B cell (primary cell): ENCODE measurements around the gene DOCK6. TPM values are rescaled to one million over a fixed set of nuclear protein-coding genes. Genes with fewer than 3 reads are reported as not detected.

Experiments used
- ATAC-seq: fragments of 200-7000 bp; cut with Tn5 transposase; one replicate; pipeline ENCODE4 v1.10.0; 2021; ENCODE audit warnings: low read depth, mild to moderate bottlenecking, moderate number of reproducible peaks, moderate library complexity
- CTCF ChIA-PET: fragments of 350-600 bp; sonication (Branson Sonifier 250); formaldehyde crosslinking; loops from one replicate; lab custom pipeline; 2021; ENCODE audit warnings: antibody characterized with exemption, inconsistent platforms; lab: Charles Lee
- POLR2A ChIA-PET: fragments of 350-600 bp; sonication (Branson Sonifier 250); formaldehyde crosslinking; loops from one replicate; lab custom pipeline; 2021; ENCODE audit warnings: antibody characterized with exemption; lab: Charles Lee
- DNase-seq: peaks from one replicate; pipeline ENCODE4 v3.0.0; 2013
- H2AFZ ChIP-seq: 2 replicates; pipeline ENCODE4 v1.6.1; 2012; ENCODE audit warnings: mild to moderate bottlenecking, low read depth, low read length; ENCODE audit not compliant: insufficient read depth, poor library complexity, severe bottlenecking
- H3K27ac ChIP-seq, 2 donors: 1 replicate in 1 of 2; 2 replicates in 1 of 2; pipeline ENCODE4 v1.5.1; 2012 to 2013; ENCODE audit warnings: low read length in 2 of 2, mild to moderate bottlenecking in 2 of 2, moderate library complexity in 1 of 2
- H3K27me3 ChIP-seq, 4 experiments: fragments of 200-600 bp in 1 of 4; sonication (generic) in 1 of 4; replicated peaks in 1 of 4; 1 replicate in 2 of 4; 2 replicates in 2 of 4; pipeline versions ENCODE4 v1.6.1 to v1.7.0; 2013 to 2016; ENCODE audit warnings: low read length in 3 of 4, mild to moderate bottlenecking in 2 of 4, mixed read lengths in 1 of 4, moderate library complexity in 1 of 4; ENCODE audit not compliant: insufficient read depth in 4 of 4, control insufficient read depth in 3 of 4; ENCODE audit errors: control extremely low read depth in 1 of 4
- H3K36me3 ChIP-seq, 2 experiments: replicated peaks in 1 of 2; 1 replicate in 1 of 2; 2 replicates in 1 of 2; pipeline versions ENCODE4 v1.6.1 to v1.7.1; 2013; ENCODE audit warnings: low read length in 1 of 2; ENCODE audit not compliant: insufficient read depth in 2 of 2, control insufficient read depth in 1 of 2; ENCODE audit errors: control extremely low read depth in 1 of 2, extremely low read depth in 1 of 2
- H3K4me1 ChIP-seq, 2 donors: fragments of 200-600 bp in 1 of 2; sonication (generic) in 1 of 2; 1 replicate in 1 of 2; 2 replicates in 1 of 2; pipeline versions ENCODE4 v1.5.1 to v1.6.1; 2013 to 2017; ENCODE audit warnings: low read length in 2 of 2; ENCODE audit not compliant: control insufficient read depth in 2 of 2, insufficient read depth in 2 of 2
- H3K4me2 ChIP-seq: replicated peaks from 2 replicates; pipeline ENCODE3; 2012; ENCODE audit warnings: mild to moderate bottlenecking, low read depth, low read length; ENCODE audit not compliant: poor library complexity, severe bottlenecking
- H3K4me3 ChIP-seq, 5 experiments: fragments of 200-600 bp in 1 of 5; sonication (generic) in 1 of 5; 1 replicate in 3 of 5; 2 replicates in 2 of 5; pipeline versions ENCODE4 v1.5.1 to v1.7.0; 2011 to 2016; ENCODE audit warnings: low read length in 4 of 5, mild to moderate bottlenecking in 4 of 5, low read depth in 2 of 5, control low read depth in 1 of 5, moderate library complexity in 1 of 5; ENCODE audit not compliant: insufficient read depth in 1 of 5; ENCODE audit errors: control extremely low read depth in 1 of 5, extremely low read depth in 1 of 5
- H3K79me2 ChIP-seq: fragments of 200-600 bp; sonication (generic); one replicate; pipeline ENCODE4 v1.6.0; 2016; ENCODE audit warnings: low read length; ENCODE audit not compliant: control insufficient read depth, insufficient read depth
- H3K9ac ChIP-seq: fragments of 200-600 bp; sonication (generic); 2 replicates; pipeline ENCODE4 v1.6.1; 2017; ENCODE audit warnings: mild to moderate bottlenecking, low read length, moderate library complexity
- H3K9me3 ChIP-seq, 3 donors: one replicate each; pipeline versions ENCODE4 v1.6.1 to v1.7.1; 2013; ENCODE audit warnings: low read length in 2 of 3; ENCODE audit not compliant: control insufficient read depth in 2 of 3, insufficient read depth in 1 of 3; ENCODE audit errors: control extremely low read depth in 1 of 3
- H4K20me1 ChIP-seq: 2 replicates; pipeline ENCODE4 v1.6.0; 2012; ENCODE audit warnings: mild to moderate bottlenecking, low read length; ENCODE audit not compliant: insufficient read depth, control insufficient read depth, poor library complexity, severe bottlenecking
- H3K27ac Mint-ChIP-seq: one replicate; pipeline ENCODE4 v1.8.0; 2021; ENCODE audit warnings: mixed read lengths
- H3K27me3 Mint-ChIP-seq: one replicate; pipeline ENCODE4 v1.8.0; 2021; ENCODE audit warnings: mixed read lengths
- H3K4me1 Mint-ChIP-seq: one replicate; pipeline ENCODE4 v1.8.0; 2021; ENCODE audit warnings: mixed read lengths
- H3K4me3 Mint-ChIP-seq: one replicate; pipeline ENCODE4 v1.8.0; 2021; ENCODE audit warnings: mixed read lengths
- H3K9me3 Mint-ChIP-seq: one replicate; pipeline ENCODE4 v1.8.0; 2022; ENCODE audit warnings: mixed read lengths; ENCODE audit not compliant: insufficient read depth
- CTCF ChIP-seq: fragments of 200-600 bp; IDR thresholded peaks from one replicate; pipeline ENCODE4 v1.8.0; 2022; ENCODE audit warnings: antibody characterized with exemption, mild to moderate bottlenecking
- EZH2 ChIP-seq: IDR thresholded peaks from 2 replicates; pipeline ENCODE4 v1.6.1; 2012; ENCODE audit warnings: borderline replicate concordance, low read depth, mild to moderate bottlenecking, moderate library complexity, low read length; ENCODE audit not compliant: insufficient read depth, poor library complexity, severe bottlenecking
- WGBS: methylation state at CpG from one replicate; pipeline ENCODE4 v1.1.5; 2013; ENCODE audit warnings: missing lambda C conversion rate; ENCODE audit not compliant: insufficient coverage; 5-methylcytosine and 5-hydroxymethylcytosine counted together
- intact Hi-C: fragments of 100-400 bp; cut with micrococcal nuclease; formaldehyde crosslinking; loops from one replicate; pipeline ENCODE4 v1.10.0; 2022
- polyA plus RNA-seq: library from polyadenylated mRNA; depleted of rRNA; stranded (reverse); fragments of >200 nt; gene quantifications from 2 replicates; pipeline ENCODE4 v1.2.3, GENCODE V29; 2012
- total RNA-seq, 2 donors: library from RNA; stranded (reverse); fragments of 120-200 nt in 1 of 2; gene quantifications; 1 replicate in 1 of 2; 2 replicates in 1 of 2; pipeline versions ENCODE4 v1.2.3 to v1.2.4, GENCODE V29; 2013 to 2022

Gene DOCK6
- total and polyA plus RNA-seq, 2 donors (not counting 1 experiment from before 2014, with no cell fraction given) = 5.3 to 11.9 TPM

GRCh38 chr19:11225815-11226214 is 36.5 kb downstream of the DOCK6 start:
- intact Hi-C loops = no loop called here
- H4K20me1 ChIP-seq = no peaks in the 10 kb centered on the region
- ChIA-PET POLR2A (no interaction called here), CTCF (interaction anchor here (0.7 to 1.0 kb wide), 2 partner anchors 9 to 12 kb away, joined by 3 to 4 read pairs; no protein-coding TSS in a partner anchor)
- H3K9me3 ChIP-seq = peaks cover 0 to 21% (median 11%) of the 10 kb centered on the region in 3 donors
- Mint-ChIP-seq H3K27me3 (no peaks in the 10 kb centered on the region), H3K4me3 (no peak overlapping the region), H3K4me1 (no peaks in the 10 kb centered on the region), H3K27ac (no peak overlapping the region), H3K9me3 (peaks cover 8% of the 10 kb centered on the region)
- DNase-seq = no peak
- no peak overlapping the region for H3K27ac ChIP-seq
- H2AFZ ChIP-seq = no peak overlapping the region
- no peaks in the 10 kb centered on the region for H3K79me2 ChIP-seq
- H3K27me3 ChIP-seq = no peaks in the 10 kb centered on the region
- no peak for TF ChIP-seq CTCF
- TF ChIP-seq EZH2 = no peak
- no CpG with 5 or more reads among the region's 3 CpGs for WGBS
- no peak for ATAC-seq
- H3K9ac ChIP-seq = no peak overlapping the region
- H3K4me3 ChIP-seq = no peak overlapping the region
- H3K4me1 ChIP-seq = no peaks in the 10 kb centered on the region
- H3K36me3 ChIP-seq = no peaks in the 10 kb centered on the region
- no peak overlapping the region for H3K4me2 ChIP-seq

DNA sequence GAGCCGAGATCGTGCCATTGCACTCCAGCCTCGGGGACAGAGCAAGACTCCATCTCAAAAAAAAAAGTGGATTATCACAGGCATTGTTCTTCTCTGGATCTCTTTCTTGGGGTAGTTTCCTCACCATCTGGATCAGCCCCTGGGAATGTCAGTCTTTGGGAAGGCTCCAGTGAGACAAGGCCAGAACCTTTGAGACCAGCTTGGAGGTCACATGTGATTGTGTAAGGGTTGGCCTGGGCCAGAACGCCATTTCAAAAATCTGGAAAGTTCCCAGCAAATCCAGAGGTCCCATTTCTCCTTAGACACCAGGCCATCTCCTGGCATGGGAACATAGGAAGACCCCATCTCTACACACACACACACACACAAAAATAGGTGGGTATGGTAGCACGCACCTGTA is 37.2 kb downstream of the DOCK6 start:
- no peak overlapping the region for H3K4me2 ChIP-seq
- POLR2A ChIA-PET = no interaction called here

More for the DNA sequence above, 37.2 kb downstream of the DOCK6 start:
- H3K27ac Mint-ChIP-seq = no peak overlapping the region
- no peak for TF ChIP-seq EZH2
- TF ChIP-seq CTCF = no peak
- Histone ChIP-seq H3K4me1 (no peaks in the 10 kb centered on the region), H3K27ac (no peak overlapping the region), H3K9me3 (peaks cover 2 to 23% (median 11%) of the 10 kb centered on the region in 3 donors), H3K36me3 (no peaks in the 10 kb centered on the region), H3K79me2 (no peaks in the 10 kb centered on the region), H2AFZ (no peak overlapping the region), H3K4me3 (no peak overlapping the region), H3K27me3 (no peaks in the 10 kb centered on the region), H3K9ac (no peak overlapping the region), H4K20me1 (no peaks in the 10 kb centered on the region)
- H3K4me3 Mint-ChIP-seq = no peak overlapping the region
- CTCF ChIA-PET = interaction anchor here (1.0 kb wide), 1 partner anchor 12 kb away, joined by 3 read pairs; no protein-coding TSS in a partner anchor
- intact Hi-C loops = no loop called here
- ATAC-seq (no peak), DNase-seq (no peak)
- H3K9me3 Mint-ChIP-seq = peaks cover 12% of the 10 kb centered on the region
- H3K27me3 Mint-ChIP-seq = peaks cover 4% of the 10 kb centered on the region
- WGBS = 100% methylated on average over 3 of the region's 5 CpGs
- H3K4me1 Mint-ChIP-seq = no peaks in the 10 kb centered on the region
